Keratinocyte (primary cell): ENCODE data around the gene TMEM18.

ENCODE experiments used
- CTCF ChIP-seq, 3 experiments: IDR thresholded peaks in 1 of 3; conservative IDR thresholded peaks in 1 of 3; optimal IDR thresholded peaks in 1 of 3; 2 replicates in 2 of 3; 3 replicates in 1 of 3; pipeline versions ENCODE3 to v1.5.1; 2011; ENCODE audit warnings: low read length in 3 of 3, mild to moderate bottlenecking in 3 of 3, moderate library complexity in 2 of 3, control low read depth in 1 of 3, inconsistent platforms in 1 of 3; ENCODE audit not compliant: insufficient read depth in 2 of 3; ENCODE audit errors: extremely low read depth in 1 of 3
- EZH2 ChIP-seq: IDR thresholded peaks from one replicate; pipeline ENCODE4 v1.6.1; 2012; ENCODE audit warnings: inconsistent platforms, mild to moderate bottlenecking, low read length, moderate library complexity

- TF ChIP-seq CTCF (optimal IDR thresholded peaks at IDR 0.05 in 1 of 3, IDR thresholded peaks at IDR 0.05 in 1 of 3, conservative IDR thresholded peaks at IDR 0.05 in 1 of 3; ENCODE audit: extremely low read depth in 1 of 3, insufficient read depth in 2 of 3, low read length in 3 of 3) (no peak), EZH2 (no peak)
Measured at GRCh38 chr2:657766-658165, 19.4 kb downstream of the TMEM18 start.
